Loucy (cell line): ENCODE results near the gene OVOL3.
"Not testable (repeated sequence)": the region's sequence is repeated elsewhere in the genome, so short reads cannot be mapped to it uniquely, and the experiment has no call there.

ENCODE experiments used
- H2AFZ ChIP-seq: fragments of 200-600 bp; sonication (generic); 2 replicates; pipeline ENCODE4 v1.6.0; 2016; ENCODE audit warnings: antibody characterized with exemption, mild to moderate bottlenecking, low read length, moderate library complexity
- H3F3A ChIP-seq: fragments of 200-600 bp; 2 replicates; pipeline ENCODE4 v1.6.0; 2016; ENCODE audit warnings: antibody characterized with exemption, low read depth, mild to moderate bottlenecking
- H3K27me3 ChIP-seq: fragments of 200-600 bp; sonication (generic); 2 replicates; pipeline ENCODE4 v1.6.1; 2014; ENCODE audit warnings: low read length, mild to moderate bottlenecking; ENCODE audit not compliant: insufficient read depth, poor library complexity, severe bottlenecking
- H3K36me3 ChIP-seq: fragments of 200-600 bp; sonication (generic); 2 replicates; pipeline ENCODE4 v1.6.1; 2016; ENCODE audit warnings: low read length; ENCODE audit not compliant: insufficient read depth
- H3K4me1 ChIP-seq: fragments of 200-600 bp; sonication (generic); 2 replicates; pipeline ENCODE4 v1.5.1; 2014; ENCODE audit warnings: low read length, mild to moderate bottlenecking; ENCODE audit not compliant: insufficient read depth, poor library complexity, severe bottlenecking
- H3K4me2 ChIP-seq: fragments of 200-600 bp; sonication (generic); 2 replicates; pipeline ENCODE4 v1.6.0; 2014; ENCODE audit warnings: antibody characterized with exemption, low read length, low read depth, mild to moderate bottlenecking; ENCODE audit not compliant: poor library complexity, severe bottlenecking
- H3K4me3 ChIP-seq: fragments of 200-600 bp; sonication (generic); 2 replicates; pipeline ENCODE4 v1.5.1; 2014; ENCODE audit warnings: low read length, mild to moderate bottlenecking, mixed read lengths; ENCODE audit not compliant: poor library complexity, severe bottlenecking
- H3K79me2 ChIP-seq: fragments of 200-600 bp; sonication (generic); 2 replicates; pipeline ENCODE4 v1.6.1; 2014; ENCODE audit warnings: low read length; ENCODE audit not compliant: insufficient read depth
- H3K9ac ChIP-seq: fragments of 200-600 bp; sonication (generic); 2 replicates; pipeline ENCODE4 v1.6.0; 2014; ENCODE audit warnings: mild to moderate bottlenecking, low read depth, low read length, moderate library complexity; ENCODE audit not compliant: poor library complexity, severe bottlenecking
- H3K9me2 ChIP-seq: fragments of 200-600 bp; sonication (generic); replicated peaks from 2 replicates; pipeline ENCODE4 v1.6.1; 2016; ENCODE audit warnings: low read depth, low read length, mixed read lengths
- H3K9me3 ChIP-seq: fragments of 200-600 bp; sonication (generic); 2 replicates; pipeline ENCODE4 v1.6.1; 2014; ENCODE audit warnings: mild to moderate bottlenecking, antibody characterized with exemption, low read length, low read depth; ENCODE audit not compliant: insufficient read depth
- H4K20me1 ChIP-seq: fragments of 200-600 bp; sonication (generic); 2 replicates; pipeline ENCODE4 v1.6.0; 2014; ENCODE audit warnings: antibody characterized with exemption, low read length, mild to moderate bottlenecking; ENCODE audit not compliant: insufficient read depth, poor library complexity, severe bottlenecking
- CTCF ChIP-seq: fragments of 200-600 bp; sonication (generic); conservative IDR thresholded peaks from 2 replicates; pipeline ENCODE4 v1.5.1; 2014; ENCODE audit warnings: mild to moderate bottlenecking, antibody characterized with exemption, low read length
- EZH2phosphoT487 ChIP-seq: fragments of 200-600 bp; IDR thresholded peaks from 2 replicates; pipeline ENCODE4 v1.6.1; 2018; ENCODE audit warnings: antibody characterized with exemption, mild to moderate bottlenecking, moderate library complexity, borderline replicate concordance

OVOL3 gene

GRCh38 chr19:36067681-36068080 lies 43.3 kb upstream of the OVOL3 start:
- no peaks in the 10 kb centered on the region for H3K9me2 ChIP-seq

GRCh38 chr19:36068810-36069499 lies 42.0 kb upstream of the OVOL3 start:
- not testable (repeated sequence) for H3K4me2 ChIP-seq, H3K9me3 ChIP-seq, H3K79me2 ChIP-seq, H3K4me1 ChIP-seq, H3K9me2 ChIP-seq, H4K20me1 ChIP-seq, H3F3A ChIP-seq, H3K27me3 ChIP-seq, H2AFZ ChIP-seq, H3K9ac ChIP-seq, H3K4me3 ChIP-seq
- peaks cover 75% of the 10 kb centered on the region; the same call in 1 of the 2 replicates for H3K36me3 ChIP-seq

More at GRCh38 chr19:36067681-36068080, 43.3 kb upstream of the OVOL3 start:
- Histone ChIP-seq H3K4me1 (no peaks in the 10 kb centered on the region), H3K9me3 (no peaks in the 10 kb centered on the region), H3K36me3 (peaks cover 72% of the 10 kb centered on the region; the same call in 1 of the 2 replicates), H4K20me1 (no peaks in the 10 kb centered on the region), H2AFZ (no peak overlapping the region), H3K4me2 (no peak overlapping the region), H3F3A (no peaks in the 10 kb centered on the region), H3K79me2 (peaks cover 10% of the 10 kb centered on the region; the same call in 1 of the 2 replicates), H3K27me3 (no peaks in the 10 kb centered on the region), H3K9ac (no peak overlapping the region), H3K4me3 (no peak overlapping the region)
- TF ChIP-seq CTCF (no peak), EZH2phosphoT487 (no peak)

DNA sequence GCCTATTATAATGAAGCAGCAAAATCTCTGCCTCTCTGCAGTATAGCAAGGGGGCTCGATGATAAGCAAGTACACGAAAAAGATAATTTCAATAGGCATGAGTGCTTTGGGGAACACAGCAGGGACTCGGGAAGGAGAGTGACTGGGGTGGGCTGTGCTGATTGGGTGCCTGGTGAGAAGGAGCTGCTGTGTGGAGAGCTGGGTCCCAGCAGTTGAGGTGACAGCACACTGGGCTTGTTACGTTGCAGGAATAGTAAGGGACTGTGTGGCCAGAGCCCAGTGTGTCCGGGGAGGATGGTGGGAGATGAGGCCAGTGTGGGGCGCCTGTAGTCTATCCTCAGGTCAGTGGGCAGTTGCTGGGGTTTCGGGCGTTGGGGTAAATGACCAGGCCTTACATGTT lies 38.9 kb upstream of the OVOL3 start:
- no peaks in the 10 kb centered on the region for H4K20me1 ChIP-seq
- no peak overlapping the region for H3K4me2 ChIP-seq
- no peaks in the 10 kb centered on the region for H3F3A ChIP-seq
- no peak overlapping the region for H3K9ac ChIP-seq
- H3K4me3 ChIP-seq: no peak overlapping the region
- H3K27me3 ChIP-seq: no peaks in the 10 kb centered on the region
- H3K9me3 ChIP-seq: no peaks in the 10 kb centered on the region
- H3K79me2 ChIP-seq: no peaks in the 10 kb centered on the region; the same call in 1 of the 2 replicates
- H3K36me3 ChIP-seq: peaks cover 67% of the 10 kb centered on the region; the same call in 1 of the 2 replicates
- no peak overlapping the region for H2AFZ ChIP-seq
- no peaks in the 10 kb centered on the region for H3K4me1 ChIP-seq
- H3K9me2 ChIP-seq: no peaks in the 10 kb centered on the region
- no peak for TF ChIP-seq EZH2phosphoT487
- TF ChIP-seq CTCF: no peak
